ENCODE measurements around the gene ATIC. TPM values are rescaled to one million over a fixed set of nuclear protein-coding genes. Genes with fewer than 3 reads are reported as not detected.

The ATIC gene
- polyA plus RNA-seq (4.9 and 9.5 TPM in 2 replicates), polyA minus RNA-seq (2.7 and 10.3 TPM in 2 replicates)

GRCh38 chr2:215311625-215312396, at the start of gene ATIC:
TSS of gene ATIC (plus strand) at chr2:215312059. CDS start at chr2:215312143, 84 bp downstream.
- Histone ChIP-seq H3F3A (ENCODE audit: insufficient read depth, low read length, poor library complexity, severe bottlenecking) (no peaks in the 10 kb centered on the region), H2AFZ (ENCODE audit: low read depth, low read length) (peak within 1 kb of the TSS; percentile 31), H3K9me3 (ENCODE audit: low read length) (no peaks in the 10 kb centered on the region), H3K79me2 (replicated peaks; ENCODE audit: insufficient read depth, low read length) (no peaks in the 10 kb centered on the region), H3K36me3 (ENCODE audit: insufficient read depth, low read length) (no peaks in the 10 kb centered on the region), H4K20me1 (ENCODE audit: insufficient read depth) (no peaks in the 10 kb centered on the region), H3K4me3 (ENCODE audit: low read length) (peak within 1 kb of the TSS; percentile 70), H3K4me2 (ENCODE audit: low read length) (no peak within 1 kb of the TSS), H3K27ac (ENCODE audit: low read length) (no peak within 1 kb of the TSS), H3K9ac (ENCODE audit: low read length) (peak within 1 kb of the TSS; percentile 58), H3K9me2 (ENCODE audit: insufficient read depth, low read length) (no peaks in the 10 kb centered on the region), H3K27me3 (ENCODE audit: insufficient read depth, low read depth, low read length) (no peaks in the 10 kb centered on the region)
- peak; percentile 81 for TF ChIP-seq MXI1 (conservative IDR thresholded peaks at IDR 0.05; ENCODE audit: poor library complexity, severe bottlenecking)
- TF ChIP-seq REST (IDR thresholded peaks at IDR 0.05; ENCODE audit: borderline replicate concordance): peak; percentile 22
- TF ChIP-seq POLR2AphosphoS5 (IDR thresholded peaks at IDR 0.05): peak; percentile 9
- TF ChIP-seq EP300 (conservative IDR thresholded peaks at IDR 0.05; ENCODE audit: poor library complexity, severe bottlenecking): peak; percentile 12
- no peak for TF ChIP-seq EZH2 (IDR thresholded peaks at IDR 0.05; ENCODE audit: borderline replicate concordance, insufficient read depth, low read length, poor library complexity, severe bottlenecking)
- no peak for TF ChIP-seq TAF1 (IDR thresholded peaks at IDR 0.05; ENCODE audit: low read depth)
- TF ChIP-seq CTCF (IDR thresholded peaks at IDR 0.05; ENCODE audit: poor library complexity, severe bottlenecking): no peak
- peak; percentile 43 for TF ChIP-seq RAD21 (conservative IDR thresholded peaks at IDR 0.05)
- no peak for TF ChIP-seq SMC3 (conservative IDR thresholded peaks at IDR 0.05; ENCODE audit: poor library complexity)

GRCh38 chr2:215262303-215262702, 49.6 kb upstream of the ATIC start:
- TF ChIP-seq RAD21 (conservative IDR thresholded peaks at IDR 0.05) (no peak), SMC3 (conservative IDR thresholded peaks at IDR 0.05; ENCODE audit: poor library complexity) (no peak), MXI1 (conservative IDR thresholded peaks at IDR 0.05; ENCODE audit: poor library complexity, severe bottlenecking) (no peak), TAF1 (IDR thresholded peaks at IDR 0.05; ENCODE audit: low read depth) (no peak), POLR2AphosphoS5 (IDR thresholded peaks at IDR 0.05) (no peak), EP300 (conservative IDR thresholded peaks at IDR 0.05; ENCODE audit: poor library complexity, severe bottlenecking) (no peak)
- no peak overlapping the region for H2AFZ ChIP-seq (ENCODE audit: low read depth, low read length)
- H3K9me2 ChIP-seq (ENCODE audit: insufficient read depth, low read length): no peaks in the 10 kb centered on the region
- no peaks in the 10 kb centered on the region for H3K27me3 ChIP-seq (ENCODE audit: insufficient read depth, low read depth, low read length)
- H3K4me2 ChIP-seq (ENCODE audit: low read length): no peak overlapping the region
- no peak overlapping the region for H3K9ac ChIP-seq (ENCODE audit: low read length)
- H3K27ac ChIP-seq (ENCODE audit: low read length): no peak overlapping the region
- no peaks in the 10 kb centered on the region for H3K79me2 ChIP-seq (replicated peaks; ENCODE audit: insufficient read depth, low read length)
- H3K9me3 ChIP-seq (ENCODE audit: low read length): no peaks in the 10 kb centered on the region
- H4K20me1 ChIP-seq (ENCODE audit: insufficient read depth): no peaks in the 10 kb centered on the region
- no peaks in the 10 kb centered on the region for H3F3A ChIP-seq (ENCODE audit: insufficient read depth, low read length, poor library complexity, severe bottlenecking)
- no peak overlapping the region for H3K4me3 ChIP-seq (ENCODE audit: low read length)
- no peaks in the 10 kb centered on the region for H3K36me3 ChIP-seq (ENCODE audit: insufficient read depth, low read length)

Measured in neural cell (in vitro differentiated cells).